H1 (cell line): ENCODE results near the gene CYB561. TPM values are rescaled to one million over a fixed set of nuclear protein-coding genes. Genes with fewer than 3 reads are reported as not detected.

ENCODE experiments used
- CTCF ChIA-PET: fragments of 300-600 bp; sonication (Branson Sonifier 250); formaldehyde crosslinking; loops from one replicate; lab custom pipeline; 2021; ENCODE audit not compliant: partially characterized antibody; lab: Charles Lee
- POLR2A ChIA-PET: fragments of 300-600 bp; sonication (Branson Sonifier 250); formaldehyde crosslinking; loops from one replicate; lab custom pipeline; 2021; ENCODE audit warnings: inconsistent platforms; ENCODE audit not compliant: partially characterized antibody; lab: Charles Lee
- DNase-seq, 2 experiments: peaks; one replicate each; pipeline versions ENCODE4 v3.0.0 to v3.0.0-alpha.2; 2010 to 2022; ENCODE audit warnings: low spot score in 2 of 2, low read depth in 1 of 2, mixed read lengths in 1 of 2
- FAIRE-seq: peaks from 2 replicates; lab custom pipeline; 2011; peaks lifted over from hg19 to GRCh38; lab: Jason Lieb, UNC
- H2AFZ ChIP-seq: 2 replicates; pipeline ENCODE4 v1.8.1; 2012; ENCODE audit warnings: low read length, inconsistent platforms
- H2AK5ac ChIP-seq: 2 replicates; pipeline ENCODE4 v1.6.1; 2013; ENCODE audit warnings: low read depth, low read length
- H2BK120ac ChIP-seq: replicated peaks from 2 replicates; pipeline ENCODE3; 2013; ENCODE audit warnings: low read depth, low read length, inconsistent platforms
- H2BK12ac ChIP-seq: 2 replicates; pipeline ENCODE4 v1.6.1; 2013; ENCODE audit warnings: low read depth, low read length
- H2BK15ac ChIP-seq: 2 replicates; pipeline ENCODE4 v1.6.1; 2013; ENCODE audit warnings: low read length
- H2BK20ac ChIP-seq: 2 replicates; pipeline ENCODE4 v1.6.1; 2013; ENCODE audit warnings: low read length
- H2BK5ac ChIP-seq: 2 replicates; pipeline ENCODE4 v1.6.1; 2013; ENCODE audit warnings: low read depth, low read length
- H3K14ac ChIP-seq: 2 replicates; pipeline ENCODE4 v1.6.1; 2013; ENCODE audit warnings: inconsistent platforms; ENCODE audit not compliant: insufficient read length
- H3K18ac ChIP-seq: 2 replicates; pipeline ENCODE4 v1.6.1; 2013; ENCODE audit warnings: low read length; ENCODE audit errors: extremely low read depth
- H3K23ac ChIP-seq: 2 replicates; pipeline ENCODE4 v1.6.1; 2013; ENCODE audit warnings: inconsistent platforms; ENCODE audit not compliant: insufficient read length
- H3K23me2 ChIP-seq: 2 replicates; pipeline ENCODE4 v1.6.1; 2013; ENCODE audit warnings: low read depth, low read length
- H3K27ac ChIP-seq: 2 replicates; pipeline ENCODE4 v1.6.1; 2011; ENCODE audit warnings: low read depth, low read length, inconsistent platforms
- H3K27me3 ChIP-seq, 4 experiments: replicated peaks in 1 of 4; 1 replicate in 1 of 4; 2 replicates in 3 of 4; pipeline versions ENCODE4 v1.6.1 to v1.8.1; 2011 to 2013; ENCODE audit warnings: low read length in 3 of 4, mild to moderate bottlenecking in 3 of 4, inconsistent platforms in 2 of 4, mixed read lengths in 2 of 4, moderate library complexity in 1 of 4; ENCODE audit not compliant: control insufficient read depth in 3 of 4, insufficient read depth in 3 of 4; ENCODE audit errors: extremely low read depth in 1 of 4
- H3K36me3 ChIP-seq, 4 experiments: 2 replicates each; pipeline versions ENCODE4 v1.6.1 to v1.8.1; 2011 to 2013; ENCODE audit warnings: mild to moderate bottlenecking in 4 of 4, low read length in 3 of 4, moderate library complexity in 2 of 4, control low read depth in 1 of 4, inconsistent platforms in 1 of 4; ENCODE audit not compliant: insufficient read depth in 4 of 4, control insufficient read depth in 2 of 4
- H3K4ac ChIP-seq: replicated peaks from 2 replicates; pipeline ENCODE3; 2013; ENCODE audit warnings: low read length, low read depth, mixed read lengths, inconsistent platforms; ENCODE audit not compliant: insufficient read length
- H3K4me1 ChIP-seq, 4 experiments: replicated peaks in 1 of 4; 1 replicate in 1 of 4; 2 replicates in 3 of 4; pipeline versions ENCODE4 v1.6.1 to v1.8.1; 2011 to 2013; ENCODE audit warnings: low read length in 3 of 4, inconsistent platforms in 2 of 4, mixed read lengths in 1 of 4; ENCODE audit not compliant: insufficient read depth in 4 of 4, control insufficient read depth in 3 of 4
- H3K4me2 ChIP-seq, 2 experiments: 2 replicates each; pipeline versions ENCODE4 v1.6.1 to v1.8.1; 2011 to 2013; ENCODE audit warnings: low read depth in 2 of 2, low read length in 2 of 2, control low read depth in 1 of 2, inconsistent platforms in 1 of 2, mild to moderate bottlenecking in 1 of 2; ENCODE audit not compliant: insufficient read depth in 1 of 2
- H3K4me3 ChIP-seq, 4 experiments: fragments of 200-600, 300-600 bp in 1 of 4; sonication (generic), shearing (Covaris generic), sonication (Bioruptor Twin) in 1 of 4; 2 replicates each; pipeline versions ENCODE4 v1.5.1 to v1.8.1; 2011 to 2016; ENCODE audit warnings: low read length in 4 of 4, low read depth in 3 of 4, control low read depth in 2 of 4, inconsistent platforms in 2 of 4, mild to moderate bottlenecking in 2 of 4, mixed read lengths in 1 of 4, moderate library complexity in 1 of 4; ENCODE audit not compliant: insufficient read depth in 2 of 4; ENCODE audit errors: extremely low read depth in 1 of 4
- H3K56ac ChIP-seq: replicated peaks from 2 replicates; pipeline ENCODE3; 2013; ENCODE audit warnings: low read depth, mild to moderate bottlenecking, mixed read lengths, low read length, inconsistent platforms; ENCODE audit not compliant: insufficient read length
- H3K79me1 ChIP-seq: 2 replicates; pipeline ENCODE4 v1.6.1; 2013; ENCODE audit warnings: low read depth, low read length, control low read depth
- H3K79me2 ChIP-seq, 2 experiments: 2 replicates each; pipeline versions ENCODE4 v1.6.1 to v1.8.1; 2012 to 2013; ENCODE audit warnings: low read length in 2 of 2, mild to moderate bottlenecking in 2 of 2, inconsistent platforms in 1 of 2; ENCODE audit not compliant: insufficient read depth in 2 of 2, control insufficient read depth in 1 of 2
- H3K9ac ChIP-seq, 4 experiments: replicated peaks in 1 of 4; 1 replicate in 1 of 4; 2 replicates in 3 of 4; pipeline versions ENCODE4 v1.6.1 to v1.8.1; 2011 to 2013; ENCODE audit warnings: low read depth in 3 of 4, low read length in 3 of 4, control low read depth in 2 of 4, mild to moderate bottlenecking in 2 of 4, moderate library complexity in 2 of 4, inconsistent platforms in 1 of 4; ENCODE audit errors: extremely low read depth in 1 of 4
- H3K9me3 ChIP-seq, 2 experiments: 2 replicates each; pipeline versions ENCODE4 v1.6.1 to v1.8.1; 2012 to 2013; ENCODE audit warnings: mild to moderate bottlenecking in 2 of 2, moderate library complexity in 2 of 2, control low read depth in 1 of 2, inconsistent platforms in 1 of 2, low read depth in 1 of 2, low read length in 1 of 2, mixed read lengths in 1 of 2; ENCODE audit not compliant: insufficient read depth in 2 of 2
- H4K20me1 ChIP-seq, 2 experiments: replicated peaks in 1 of 2; 2 replicates each; pipeline versions ENCODE3 to v1.8.1; 2011 to 2013; ENCODE audit warnings: inconsistent platforms in 2 of 2, low read length in 2 of 2, mild to moderate bottlenecking in 1 of 2; ENCODE audit not compliant: insufficient read depth in 2 of 2, control insufficient read depth in 1 of 2
- H4K5ac ChIP-seq: 2 replicates; pipeline ENCODE4 v1.6.1; 2013; ENCODE audit warnings: low read length, low read depth, mixed read lengths, inconsistent platforms; ENCODE audit not compliant: insufficient read length
- H4K8ac ChIP-seq: 2 replicates; pipeline ENCODE4 v1.8.0; 2013; ENCODE audit warnings: mild to moderate bottlenecking, moderate library complexity, low read length, inconsistent platforms; ENCODE audit not compliant: insufficient read depth; ENCODE audit errors: extremely low read depth
- H4K91ac ChIP-seq: replicated peaks from 2 replicates; pipeline ENCODE3; 2013; ENCODE audit warnings: low read length, mixed read lengths, inconsistent platforms; ENCODE audit not compliant: insufficient read length
- ASH2L ChIP-seq: fragments of 200-600, 300-600 bp; sonication (generic); IDR thresholded peaks from one replicate; pipeline ENCODE4 v1.7.1; 2017; ENCODE audit warnings: low read length
- BACH1 ChIP-seq: IDR thresholded peaks from 2 replicates; pipeline ENCODE4 v1.6.1; 2012; ENCODE audit warnings: low read length, improper control_type of control experiment
- CBX8 ChIP-seq: fragments of 300-800, 300-1000 bp; sonication (generic); IDR thresholded peaks from 2 replicates; pipeline ENCODE4 v1.7.1; 2016; ENCODE audit warnings: low read depth, low read length, borderline replicate concordance
- CHD1 ChIP-seq: IDR thresholded peaks from 2 replicates; pipeline ENCODE4 v1.6.1; 2012; ENCODE audit warnings: low read depth, low read length, improper control_type of control experiment
- GTF2F1 ChIP-seq: IDR thresholded peaks from 2 replicates; pipeline ENCODE4 v1.6.1; 2012; ENCODE audit warnings: low read depth, low read length, improper control_type of control experiment, borderline replicate concordance
- HDAC6 ChIP-seq: IDR thresholded peaks from one replicate; pipeline ENCODE4 v1.7.1; 2012; ENCODE audit warnings: low read depth, mild to moderate bottlenecking, inconsistent platforms, low read length, moderate library complexity
- JUND ChIP-seq: IDR thresholded peaks from 2 replicates; pipeline ENCODE4 v1.6.1; 2011; ENCODE audit warnings: mild to moderate bottlenecking, improper control_type of control experiment, low read length
- KDM1A ChIP-seq: fragments of 200-600, 300-600 bp; sonication (generic); IDR thresholded peaks from 2 replicates; pipeline ENCODE4 v1.7.1; 2016; ENCODE audit warnings: mild to moderate bottlenecking, low read length, borderline replicate concordance
- POU5F1 ChIP-seq: IDR thresholded peaks from 2 replicates; pipeline ENCODE4 v1.6.1; 2011; ENCODE audit warnings: low read depth, mild to moderate bottlenecking, low read length, moderate library complexity
- RXRA ChIP-seq: IDR thresholded peaks from 2 replicates; pipeline ENCODE4 v1.6.1; 2011; ENCODE audit warnings: low read depth, mild to moderate bottlenecking, low read length, moderate library complexity; ENCODE audit not compliant: insufficient read depth
- SP2 ChIP-seq: IDR thresholded peaks from 2 replicates; pipeline ENCODE4 v1.6.1; 2012; ENCODE audit warnings: mild to moderate bottlenecking, low read length, inconsistent platforms
- TBP ChIP-seq: IDR thresholded peaks from 2 replicates; pipeline ENCODE4 v1.6.1; 2011; ENCODE audit warnings: low read depth, low read length, improper control_type of control experiment
- USF2 ChIP-seq: IDR thresholded peaks from 2 replicates; pipeline ENCODE4 v1.6.1; 2011; ENCODE audit warnings: low read length, improper control_type of control experiment
- WGBS, 2 experiments: shearing (Covaris generic) in 1 of 2; methylation state at CpG; one replicate each; pipeline versions ENCODE4 v1.1.6 to v1.1.7; 2013 to 2015; ENCODE audit warnings: low lambda C conversion rate in 2 of 2, mixed read lengths in 2 of 2, inconsistent platforms in 1 of 2, low coverage in 1 of 2, missing lambda C conversion rate in 1 of 2; ENCODE audit not compliant: insufficient replicate concordance in 2 of 2, insufficient coverage in 1 of 2, insufficient read length in 1 of 2; ENCODE audit errors: extremely low coverage in 1 of 2, missing lambda C conversion rate in 1 of 2; 5-methylcytosine and 5-hydroxymethylcytosine counted together
- polyA plus RNA-seq, 7 experiments: library from polyadenylated mRNA; depleted of rRNA in 3 of 7; stranded (reverse) in 5 of 7; unstranded in 2 of 7; fragments of >200 nt in 5 of 7; fragments of 200-250 nt in 2 of 7; gene quantifications; 1 replicate in 5 of 7; 2 replicates in 1 of 7; 4 replicates in 1 of 7; pipeline versions ENCODE4 v1.2.1 to v1.2.3, GENCODE V29; 2011 to 2013; ENCODE audit warnings: missing spikeins in 2 of 7, mixed read lengths in 2 of 7
- total RNA-seq: library from RNA; stranded (reverse); fragmentation: NEBNext Ultra II Directional; extraction: Animal tissue kit (Norgen Biotek cat#: 25700); gene quantifications from 2 replicates; pipeline ENCODE4 v1.2.1, GENCODE V29; 2021

The CYB561 gene
- total and polyA plus RNA-seq, 2 of the 8 experiments (the other 6 are each of a cell fraction or from before 2014, with no cell fraction given): 19.7 to 23.4 TPM

GRCh38 chr17:63495491-63495890, 49.4 kb upstream of the CYB561 start:
- no peaks in the 10 kb centered on the region for H3K36me3 ChIP-seq
- no peaks in the 10 kb centered on the region for H3K79me1 ChIP-seq
- no peak overlapping the region for H3K18ac ChIP-seq
- no peaks in the 10 kb centered on the region for H3K79me2 ChIP-seq
- H2BK120ac ChIP-seq: no peak overlapping the region
- H3K27me3 ChIP-seq: peaks cover 0 to 2% (median 0%) of the 10 kb centered on the region in 4 experiments; a peak in 1 of 7 replicates
- CTCF ChIA-PET: interaction anchor here (1.4 to 6.6 kb wide), 7 partner anchors 9 to 202 kb away, joined by 3 to 43 read pairs (median 7); no protein-coding TSS in a partner anchor
- no peak overlapping the region for H2AFZ ChIP-seq
- H2BK12ac ChIP-seq: no peak overlapping the region
- H4K5ac ChIP-seq: no peak overlapping the region
- H3K4ac ChIP-seq: no peak overlapping the region
- no peak overlapping the region for H4K91ac ChIP-seq
- no peaks in the 10 kb centered on the region for H3K9me3 ChIP-seq
- H3K4me1 ChIP-seq: peaks cover 0 to 6% (median 1%) of the 10 kb centered on the region in 4 experiments; a peak in 2 of 7 replicates
- no peak overlapping the region for H2AK5ac ChIP-seq
- no peak overlapping the region for H2BK15ac ChIP-seq
- no peaks in the 10 kb centered on the region for H3K23me2 ChIP-seq
- DNase-seq (no peak), FAIRE-seq (no peak)
- H4K8ac ChIP-seq: no peak overlapping the region
- no peak overlapping the region for H3K4me3 ChIP-seq
- no peak overlapping the region for H2BK5ac ChIP-seq
- no peak overlapping the region for H3K27ac ChIP-seq
- no peak overlapping the region for H3K4me2 ChIP-seq
- no peak overlapping the region for H3K56ac ChIP-seq
- WGBS, 2 experiments: 92% methylated on average over 6 of the region's 6 CpGs; no CpG with 5 or more reads in 1 of the 2 experiments
- POLR2A ChIA-PET: interaction anchor here (1.8 kb wide), 1 partner anchor 8 kb away, joined by 7 read pairs; no protein-coding TSS in a partner anchor
- H3K14ac ChIP-seq: no peak overlapping the region
- no peak overlapping the region for H3K23ac ChIP-seq
- peaks cover 0 to 2% of the 10 kb centered on the region in 2 experiments for H4K20me1 ChIP-seq
- no peak overlapping the region for H2BK20ac ChIP-seq
- no peak overlapping the region for H3K9ac ChIP-seq
- TF ChIP-seq HDAC6 (no peak), BACH1 (no peak), CBX8 (no peak), SP2 (no peak), RXRA (no peak), JUND (no peak), USF2 (no peak), CHD1 (no peak), POU5F1 (no peak), GTF2F1 (no peak), ASH2L (no peak), KDM1A (no peak), TBP (no peak)
